HEK293 (cell line): ENCODE data around the gene NELL1.

ENCODE experiments used
- GLI4 ChIP-seq: fragments of 450-650 bp; formaldehyde crosslinking; IDR thresholded peaks from 2 replicates; pipeline ENCODE4 v1.5.1; 2016; ENCODE audit warnings: missing biosample characterization, missing genetic modification characterization
- MYNN ChIP-seq: fragments of 450-650 bp; formaldehyde crosslinking; IDR thresholded peaks from 2 replicates; pipeline ENCODE4 v1.5.1; 2016; ENCODE audit warnings: missing biosample characterization, missing genetic modification characterization, borderline replicate concordance
- MZF1 ChIP-seq: fragments of 450-650 bp; formaldehyde crosslinking; IDR thresholded peaks from 2 replicates; pipeline ENCODE4 v1.5.1; 2017; ENCODE audit warnings: missing biosample characterization, missing genetic modification characterization, borderline replicate concordance
- SP2 ChIP-seq: fragments of 450-650 bp; formaldehyde crosslinking; IDR thresholded peaks from 2 replicates; pipeline ENCODE4 v1.5.1; 2016; ENCODE audit warnings: missing biosample characterization, missing genetic modification characterization
- ZBTB1 ChIP-seq: fragments of 450-650 bp; formaldehyde crosslinking; IDR thresholded peaks from 2 replicates; pipeline ENCODE4 v1.5.1; 2016; ENCODE audit warnings: missing biosample characterization, missing genetic modification characterization
- ZFP37 ChIP-seq: fragments of 450-650 bp; formaldehyde crosslinking; IDR thresholded peaks from 2 replicates; pipeline ENCODE4 v1.5.1; 2016; ENCODE audit warnings: missing biosample characterization, missing genetic modification characterization
- ZNF112 ChIP-seq: fragments of 450-650 bp; formaldehyde crosslinking; IDR thresholded peaks from 2 replicates; pipeline ENCODE4 v1.5.0; 2017; ENCODE audit warnings: missing biosample characterization, missing genetic modification characterization
- ZNF48 ChIP-seq: fragments of 450-650 bp; formaldehyde crosslinking; IDR thresholded peaks from 2 replicates; pipeline ENCODE4 v1.5.1; 2016; ENCODE audit warnings: missing biosample characterization, missing genetic modification characterization
- ZNF776 ChIP-seq: fragments of 450-650 bp; formaldehyde crosslinking; IDR thresholded peaks from 2 replicates; pipeline ENCODE4 v1.5.0; 2017; ENCODE audit warnings: missing biosample characterization, missing genetic modification characterization, borderline replicate concordance
- ZSCAN16 ChIP-seq: fragments of 450-650 bp; formaldehyde crosslinking; IDR thresholded peaks from 2 replicates; pipeline ENCODE4 v1.5.1; 2016; ENCODE audit warnings: missing biosample characterization, missing genetic modification characterization
- TF ChIP-seq, protein P1 (sequence below): fragments of 450-650 bp; formaldehyde crosslinking; IDR thresholded peaks from 2 replicates; pipeline ENCODE4 v1.5.1; 2016; ENCODE audit warnings: missing biosample characterization, missing genetic modification characterization
- TF ChIP-seq, protein P2 (sequence below): fragments of 450-650 bp; formaldehyde crosslinking; conservative IDR thresholded peaks from 2 replicates; pipeline ENCODE4 v1.5.1; 2016; ENCODE audit warnings: low read depth, missing biosample characterization, missing genetic modification characterization
- TF ChIP-seq, protein P3 (sequence below): IDR thresholded peaks from 2 replicates; pipeline ENCODE4 v1.6.1; 2011; ENCODE audit warnings: mild to moderate bottlenecking, low read depth, low read length, borderline replicate concordance

DNA sequence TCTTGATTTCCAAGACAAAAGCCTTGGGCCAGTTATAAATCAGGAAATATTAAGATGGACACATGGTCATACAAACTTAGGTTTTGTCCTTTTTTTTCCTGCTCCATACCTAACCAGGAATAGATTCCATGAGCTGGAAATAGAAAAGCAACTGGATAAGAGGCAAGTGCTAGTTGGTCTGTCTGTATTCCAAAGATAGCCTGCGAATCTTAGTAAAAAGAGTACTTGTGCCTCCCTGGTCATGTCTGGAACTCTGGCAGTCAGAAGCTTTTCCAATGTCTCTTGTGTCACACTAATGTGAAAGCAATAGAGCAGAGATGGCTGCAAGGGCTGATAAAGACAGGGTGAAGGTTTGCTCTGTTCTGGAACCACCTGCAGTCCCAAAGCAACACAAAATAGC is 933.3 kb downstream of the NELL1 start:
- no peak for TF ChIP-seq SP2 (tag by site-specific recombination)
- TF ChIP-seq, protein P1, sequence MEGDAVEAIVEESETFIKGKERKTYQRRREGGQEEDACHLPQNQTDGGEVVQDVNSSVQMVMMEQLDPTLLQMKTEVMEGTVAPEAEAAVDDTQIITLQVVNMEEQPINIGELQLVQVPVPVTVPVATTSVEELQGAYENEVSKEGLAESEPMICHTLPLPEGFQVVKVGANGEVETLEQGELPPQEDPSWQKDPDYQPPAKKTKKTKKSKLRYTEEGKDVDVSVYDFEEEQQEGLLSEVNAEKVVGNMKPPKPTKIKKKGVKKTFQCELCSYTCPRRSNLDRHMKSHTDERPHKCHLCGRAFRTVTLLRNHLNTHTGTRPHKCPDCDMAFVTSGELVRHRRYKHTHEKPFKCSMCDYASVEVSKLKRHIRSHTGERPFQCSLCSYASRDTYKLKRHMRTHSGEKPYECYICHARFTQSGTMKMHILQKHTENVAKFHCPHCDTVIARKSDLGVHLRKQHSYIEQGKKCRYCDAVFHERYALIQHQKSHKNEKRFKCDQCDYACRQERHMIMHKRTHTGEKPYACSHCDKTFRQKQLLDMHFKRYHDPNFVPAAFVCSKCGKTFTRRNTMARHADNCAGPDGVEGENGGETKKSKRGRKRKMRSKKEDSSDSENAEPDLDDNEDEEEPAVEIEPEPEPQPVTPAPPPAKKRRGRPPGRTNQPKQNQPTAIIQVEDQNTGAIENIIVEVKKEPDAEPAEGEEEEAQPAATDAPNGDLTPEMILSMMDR (tag by site-specific recombination) = no peak
- TF ChIP-seq GLI4 (tag by site-specific recombination) = no peak
- no peak for TF ChIP-seq ZNF112
- no peak for TF ChIP-seq MZF1 (tag by site-specific recombination)
- no peak for TF ChIP-seq ZSCAN16 (tag by site-specific recombination)
- TF ChIP-seq, protein P2, sequence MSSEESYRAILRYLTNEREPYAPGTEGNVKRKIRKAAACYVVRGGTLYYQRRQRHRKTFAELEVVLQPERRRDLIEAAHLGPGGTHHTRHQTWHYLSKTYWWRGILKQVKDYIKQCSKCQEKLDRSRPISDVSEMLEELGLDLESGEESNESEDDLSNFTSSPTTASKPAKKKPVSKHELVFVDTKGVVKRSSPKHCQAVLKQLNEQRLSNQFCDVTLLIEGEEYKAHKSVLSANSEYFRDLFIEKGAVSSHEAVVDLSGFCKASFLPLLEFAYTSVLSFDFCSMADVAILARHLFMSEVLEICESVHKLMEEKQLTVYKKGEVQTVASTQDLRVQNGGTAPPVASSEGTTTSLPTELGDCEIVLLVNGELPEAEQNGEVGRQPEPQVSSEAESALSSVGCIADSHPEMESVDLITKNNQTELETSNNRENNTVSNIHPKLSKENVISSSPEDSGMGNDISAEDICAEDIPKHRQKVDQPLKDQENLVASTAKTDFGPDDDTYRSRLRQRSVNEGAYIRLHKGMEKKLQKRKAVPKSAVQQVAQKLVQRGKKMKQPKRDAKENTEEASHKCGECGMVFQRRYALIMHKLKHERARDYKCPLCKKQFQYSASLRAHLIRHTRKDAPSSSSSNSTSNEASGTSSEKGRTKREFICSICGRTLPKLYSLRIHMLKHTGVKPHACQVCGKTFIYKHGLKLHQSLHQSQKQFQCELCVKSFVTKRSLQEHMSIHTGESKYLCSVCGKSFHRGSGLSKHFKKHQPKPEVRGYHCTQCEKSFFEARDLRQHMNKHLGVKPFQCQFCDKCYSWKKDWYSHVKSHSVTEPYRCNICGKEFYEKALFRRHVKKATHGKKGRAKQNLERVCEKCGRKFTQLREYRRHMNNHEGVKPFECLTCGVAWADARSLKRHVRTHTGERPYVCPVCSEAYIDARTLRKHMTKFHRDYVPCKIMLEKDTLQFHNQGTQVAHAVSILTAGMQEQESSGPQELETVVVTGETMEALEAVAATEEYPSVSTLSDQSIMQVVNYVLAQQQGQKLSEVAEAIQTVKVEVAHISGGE (tag by site-specific recombination) = no peak
- TF ChIP-seq ZFP37 (tag by site-specific recombination) = no peak
- TF ChIP-seq ZBTB1 (tag by site-specific recombination) = no peak
- TF ChIP-seq, protein P3, sequence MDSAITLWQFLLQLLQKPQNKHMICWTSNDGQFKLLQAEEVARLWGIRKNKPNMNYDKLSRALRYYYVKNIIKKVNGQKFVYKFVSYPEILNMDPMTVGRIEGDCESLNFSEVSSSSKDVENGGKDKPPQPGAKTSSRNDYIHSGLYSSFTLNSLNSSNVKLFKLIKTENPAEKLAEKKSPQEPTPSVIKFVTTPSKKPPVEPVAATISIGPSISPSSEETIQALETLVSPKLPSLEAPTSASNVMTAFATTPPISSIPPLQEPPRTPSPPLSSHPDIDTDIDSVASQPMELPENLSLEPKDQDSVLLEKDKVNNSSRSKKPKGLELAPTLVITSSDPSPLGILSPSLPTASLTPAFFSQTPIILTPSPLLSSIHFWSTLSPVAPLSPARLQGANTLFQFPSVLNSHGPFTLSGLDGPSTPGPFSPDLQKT = no peak
- TF ChIP-seq ZNF48 = no peak
- no peak for TF ChIP-seq MYNN (tag by site-specific recombination)
- TF ChIP-seq ZNF776 (tag by site-specific recombination) = no peak
